ENCODE results near the gene CAPS.

DNA sequence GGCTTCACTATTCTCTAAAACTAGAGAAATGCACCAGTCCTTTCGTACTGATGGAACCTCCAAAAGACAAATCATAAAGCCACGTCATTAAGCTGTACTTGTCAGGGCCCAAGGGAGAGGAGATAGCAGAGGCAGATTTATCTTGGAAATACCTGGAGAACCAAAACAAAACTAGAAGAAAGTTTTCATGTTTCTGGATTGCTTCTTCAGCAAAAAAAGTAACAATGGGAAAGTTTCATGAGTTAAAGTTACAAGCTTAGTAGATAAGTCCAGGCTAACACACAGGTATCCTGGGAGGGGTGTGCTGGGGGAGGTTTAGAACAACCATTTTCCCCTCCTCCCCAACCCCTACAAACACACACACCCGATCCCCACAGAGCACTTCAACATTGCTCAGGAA lies 42.3 kb downstream of the CAPS start:
- TF ChIP-seq, protein P1, sequence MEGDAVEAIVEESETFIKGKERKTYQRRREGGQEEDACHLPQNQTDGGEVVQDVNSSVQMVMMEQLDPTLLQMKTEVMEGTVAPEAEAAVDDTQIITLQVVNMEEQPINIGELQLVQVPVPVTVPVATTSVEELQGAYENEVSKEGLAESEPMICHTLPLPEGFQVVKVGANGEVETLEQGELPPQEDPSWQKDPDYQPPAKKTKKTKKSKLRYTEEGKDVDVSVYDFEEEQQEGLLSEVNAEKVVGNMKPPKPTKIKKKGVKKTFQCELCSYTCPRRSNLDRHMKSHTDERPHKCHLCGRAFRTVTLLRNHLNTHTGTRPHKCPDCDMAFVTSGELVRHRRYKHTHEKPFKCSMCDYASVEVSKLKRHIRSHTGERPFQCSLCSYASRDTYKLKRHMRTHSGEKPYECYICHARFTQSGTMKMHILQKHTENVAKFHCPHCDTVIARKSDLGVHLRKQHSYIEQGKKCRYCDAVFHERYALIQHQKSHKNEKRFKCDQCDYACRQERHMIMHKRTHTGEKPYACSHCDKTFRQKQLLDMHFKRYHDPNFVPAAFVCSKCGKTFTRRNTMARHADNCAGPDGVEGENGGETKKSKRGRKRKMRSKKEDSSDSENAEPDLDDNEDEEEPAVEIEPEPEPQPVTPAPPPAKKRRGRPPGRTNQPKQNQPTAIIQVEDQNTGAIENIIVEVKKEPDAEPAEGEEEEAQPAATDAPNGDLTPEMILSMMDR (IDR thresholded peaks at IDR 0.05) = no peak
- no peak for TF ChIP-seq POLR2A (IDR thresholded peaks at IDR 0.05)
